PFSK-1 (cell line): Measurements from ENCODE around the gene SCAMP5.

Experiments used
- FOXP2 ChIP-seq: optimal IDR thresholded peaks from 2 replicates; pipeline ENCODE3; 2011; ENCODE audit warnings: borderline replicate concordance, control low read depth, inconsistent platforms; ENCODE audit not compliant: insufficient read depth; ENCODE audit errors: extremely low read length, extremely low read depth
- POLR2AphosphoS5 ChIP-seq: IDR thresholded peaks from 2 replicates; pipeline ENCODE4 v1.6.1; 2012; ENCODE audit warnings: low read depth, mild to moderate bottlenecking, control low read depth, low read length, moderate library complexity
- REST ChIP-seq, 2 experiments: IDR thresholded peaks; 2 replicates each; pipeline versions ENCODE4 v1.6.1 to v1.8.0; 2011 to 2012; ENCODE audit warnings: low read depth in 2 of 2, low read length in 2 of 2, control low read depth in 1 of 2, inconsistent platforms in 1 of 2, mild to moderate bottlenecking in 1 of 2, moderate library complexity in 1 of 2; ENCODE audit not compliant: insufficient read depth in 1 of 2
- SIN3A ChIP-seq: IDR thresholded peaks from 2 replicates; pipeline ENCODE4 v1.6.1; 2012; ENCODE audit warnings: mild to moderate bottlenecking, low read length, moderate library complexity, borderline replicate concordance; ENCODE audit not compliant: insufficient read depth
- TAF1 ChIP-seq: IDR thresholded peaks from 2 replicates; pipeline ENCODE4 v1.6.1; 2012; ENCODE audit warnings: low read length, control low read depth, borderline replicate concordance; ENCODE audit not compliant: insufficient read depth

Gene SCAMP5

DNA sequence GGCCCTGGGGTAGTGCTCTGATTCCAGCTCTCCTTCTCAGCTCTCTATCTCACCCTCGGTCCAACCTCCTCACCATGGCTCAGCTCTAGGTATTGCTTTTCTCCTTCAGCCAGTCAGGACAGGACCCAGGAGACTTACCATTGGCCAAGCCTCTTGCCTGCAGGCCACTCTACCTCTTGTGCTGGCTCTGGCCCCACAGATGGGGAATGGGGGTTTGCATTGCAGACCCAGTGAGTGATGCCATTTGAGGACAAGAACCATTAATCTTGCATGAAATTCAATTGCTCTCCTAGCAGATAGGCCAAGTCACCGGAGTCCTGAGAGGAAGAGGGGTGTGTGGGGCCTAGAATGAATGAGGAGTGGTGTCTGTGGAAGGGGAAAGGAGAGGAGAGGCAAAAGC lies 32.7 kb upstream of the SCAMP5 start:
- TF ChIP-seq TAF1 (no peak), SIN3A (no peak), REST (IDR thresholded peaks at IDR 0.05; ENCODE audit: insufficient read depth in 1 of 2, low read depth in 2 of 2, low read length in 2 of 2) (no peak), POLR2AphosphoS5 (no peak), FOXP2 (no peak)

- no peak for TF ChIP-seq FOXP2
- TF ChIP-seq POLR2AphosphoS5 = no peak
- TF ChIP-seq SIN3A = no peak
- TF ChIP-seq TAF1 = no peak
- TF ChIP-seq REST (IDR thresholded peaks at IDR 0.05; ENCODE audit: insufficient read depth in 1 of 2, low read depth in 2 of 2, low read length in 2 of 2) = no peak
Measured at GRCh38 chr15:74963213-74963612, 32.1 kb upstream of the SCAMP5 start.

GRCh38 chr15:74964794-74965193 lies 30.6 kb upstream of the SCAMP5 start:
- TF ChIP-seq POLR2AphosphoS5 = 0 out of 2 replicates have a peak, but pooled peaks have one; percentile 31
- TF ChIP-seq SIN3A = peak; percentile 98; the same call in 1 of the 2 replicates
- TF ChIP-seq REST (IDR thresholded peaks at IDR 0.05; ENCODE audit: insufficient read depth in 1 of 2, low read depth in 2 of 2, low read length in 2 of 2) = peak in 1 of 2 experiments; percentile 72; a peak in 1 of 4 replicates
- peak; percentile 86 for TF ChIP-seq FOXP2
- no peak for TF ChIP-seq TAF1

GRCh38 chr15:74967670-74968069 lies 27.7 kb upstream of the SCAMP5 start:
- no peak for TF ChIP-seq FOXP2
- TF ChIP-seq TAF1 = no peak
- TF ChIP-seq POLR2AphosphoS5 = no peak
- TF ChIP-seq REST (IDR thresholded peaks at IDR 0.05; ENCODE audit: insufficient read depth in 1 of 2, low read depth in 2 of 2, low read length in 2 of 2) = no peak
- no peak for TF ChIP-seq SIN3A

GRCh38 chr15:74976159-74976558 lies 19.2 kb upstream of the SCAMP5 start:
- TF ChIP-seq SIN3A (no peak), POLR2AphosphoS5 (no peak), TAF1 (no peak), REST (IDR thresholded peaks at IDR 0.05; ENCODE audit: insufficient read depth in 1 of 2, low read depth in 2 of 2, low read length in 2 of 2) (no peak), FOXP2 (no peak)
